Fibroblast of lung (primary cell): Measurements from ENCODE around the gene HPCAL1.

ENCODE experiments used
- EZH2 ChIP-seq: IDR thresholded peaks from 2 replicates; pipeline ENCODE4 v1.5.1; 2012; ENCODE audit warnings: low read length, control low read depth, mild to moderate bottlenecking; ENCODE audit errors: missing control alignments
- TF ChIP-seq, protein P1 (sequence below), 2 donors: IDR thresholded peaks in 1 of 2; conservative IDR thresholded peaks in 1 of 2; 1 replicate in 1 of 2; 2 replicates in 1 of 2; pipeline ENCODE4 v1.5.1; 2011 to 2012; ENCODE audit warnings: low read length in 2 of 2, control low read depth in 1 of 2, inconsistent platforms in 1 of 2, low read depth in 1 of 2, mild to moderate bottlenecking in 1 of 2

DNA sequence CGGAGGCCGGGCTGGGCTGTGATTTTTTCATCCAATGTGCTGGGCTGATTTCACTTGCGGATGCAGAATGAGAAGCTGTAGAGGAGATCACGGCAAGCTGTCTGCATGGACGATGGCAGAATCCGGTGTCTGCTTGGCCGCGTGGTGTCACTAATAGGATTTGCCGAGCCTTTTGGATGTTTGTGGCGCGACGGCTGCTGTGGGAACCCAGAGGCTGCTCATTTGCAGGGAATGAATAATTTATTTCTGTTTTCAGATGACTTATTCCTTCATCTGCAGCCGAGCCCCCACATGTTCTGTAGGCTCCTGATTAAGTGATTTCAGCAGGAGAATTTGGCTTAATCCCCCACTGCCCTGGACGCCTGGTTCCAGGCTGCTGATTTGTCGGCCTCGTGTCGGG is 82.8 kb downstream of the HPCAL1 start:
- TF ChIP-seq, protein P1, sequence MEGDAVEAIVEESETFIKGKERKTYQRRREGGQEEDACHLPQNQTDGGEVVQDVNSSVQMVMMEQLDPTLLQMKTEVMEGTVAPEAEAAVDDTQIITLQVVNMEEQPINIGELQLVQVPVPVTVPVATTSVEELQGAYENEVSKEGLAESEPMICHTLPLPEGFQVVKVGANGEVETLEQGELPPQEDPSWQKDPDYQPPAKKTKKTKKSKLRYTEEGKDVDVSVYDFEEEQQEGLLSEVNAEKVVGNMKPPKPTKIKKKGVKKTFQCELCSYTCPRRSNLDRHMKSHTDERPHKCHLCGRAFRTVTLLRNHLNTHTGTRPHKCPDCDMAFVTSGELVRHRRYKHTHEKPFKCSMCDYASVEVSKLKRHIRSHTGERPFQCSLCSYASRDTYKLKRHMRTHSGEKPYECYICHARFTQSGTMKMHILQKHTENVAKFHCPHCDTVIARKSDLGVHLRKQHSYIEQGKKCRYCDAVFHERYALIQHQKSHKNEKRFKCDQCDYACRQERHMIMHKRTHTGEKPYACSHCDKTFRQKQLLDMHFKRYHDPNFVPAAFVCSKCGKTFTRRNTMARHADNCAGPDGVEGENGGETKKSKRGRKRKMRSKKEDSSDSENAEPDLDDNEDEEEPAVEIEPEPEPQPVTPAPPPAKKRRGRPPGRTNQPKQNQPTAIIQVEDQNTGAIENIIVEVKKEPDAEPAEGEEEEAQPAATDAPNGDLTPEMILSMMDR (conservative IDR thresholded peaks at IDR 0.05 in 1 of 2, IDR thresholded peaks at IDR 0.05 in 1 of 2; ENCODE audit: low read depth in 1 of 2, low read length in 2 of 2) = no peak
- TF ChIP-seq EZH2 = no peak
